LNCAP (cell line): ENCODE measurements around the gene COL18A1.

ENCODE experiments used
- TF ChIP-seq, protein P1 (sequence below): fragments of 450-650 bp; IDR thresholded peaks from 2 replicates; pipeline ENCODE4 v1.5.1; 2017; ENCODE audit warnings: mild to moderate bottlenecking

The COL18A1 gene

DNA sequence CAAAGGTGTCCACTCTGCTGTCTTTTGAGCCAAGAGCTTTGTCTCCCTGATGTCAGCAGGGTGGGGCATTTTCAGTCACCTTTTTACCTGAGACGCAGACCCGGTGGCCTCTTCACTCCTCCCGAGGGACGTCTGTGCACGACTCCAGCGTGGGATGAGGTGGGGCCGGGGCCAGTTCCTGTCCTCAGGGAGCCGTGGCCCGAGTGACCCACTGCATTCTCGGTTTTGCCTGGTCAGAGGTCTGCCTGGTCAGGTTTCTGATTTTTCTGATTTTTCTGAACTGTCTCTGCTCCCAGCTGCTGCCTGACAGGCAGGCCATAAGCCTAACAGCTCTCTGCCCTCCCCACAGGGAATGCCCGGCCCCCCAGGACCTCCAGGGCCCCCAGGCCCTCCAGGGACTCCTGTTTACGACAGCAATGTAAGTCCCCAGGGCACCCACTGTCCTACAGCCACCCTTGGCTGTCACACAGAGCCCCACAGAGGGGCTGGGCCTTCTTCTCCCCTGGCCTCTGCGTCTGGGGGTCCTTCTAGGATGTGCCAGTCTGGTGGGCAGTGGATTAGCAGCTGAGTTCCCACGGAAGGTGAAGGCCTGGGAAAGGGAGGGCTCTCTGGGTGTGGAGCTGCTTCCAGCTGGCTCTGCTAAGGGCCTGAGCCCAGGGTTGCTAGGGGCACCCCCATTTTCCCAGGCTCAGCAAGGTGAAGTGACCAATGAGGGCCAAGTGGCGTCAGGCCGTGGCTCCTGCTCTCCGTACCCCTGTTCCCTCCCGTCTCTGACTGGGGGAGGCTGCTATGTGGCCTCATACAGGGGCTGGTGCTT lies 91.4 kb downstream of the COL18A1 start:
- TF ChIP-seq, protein P1, sequence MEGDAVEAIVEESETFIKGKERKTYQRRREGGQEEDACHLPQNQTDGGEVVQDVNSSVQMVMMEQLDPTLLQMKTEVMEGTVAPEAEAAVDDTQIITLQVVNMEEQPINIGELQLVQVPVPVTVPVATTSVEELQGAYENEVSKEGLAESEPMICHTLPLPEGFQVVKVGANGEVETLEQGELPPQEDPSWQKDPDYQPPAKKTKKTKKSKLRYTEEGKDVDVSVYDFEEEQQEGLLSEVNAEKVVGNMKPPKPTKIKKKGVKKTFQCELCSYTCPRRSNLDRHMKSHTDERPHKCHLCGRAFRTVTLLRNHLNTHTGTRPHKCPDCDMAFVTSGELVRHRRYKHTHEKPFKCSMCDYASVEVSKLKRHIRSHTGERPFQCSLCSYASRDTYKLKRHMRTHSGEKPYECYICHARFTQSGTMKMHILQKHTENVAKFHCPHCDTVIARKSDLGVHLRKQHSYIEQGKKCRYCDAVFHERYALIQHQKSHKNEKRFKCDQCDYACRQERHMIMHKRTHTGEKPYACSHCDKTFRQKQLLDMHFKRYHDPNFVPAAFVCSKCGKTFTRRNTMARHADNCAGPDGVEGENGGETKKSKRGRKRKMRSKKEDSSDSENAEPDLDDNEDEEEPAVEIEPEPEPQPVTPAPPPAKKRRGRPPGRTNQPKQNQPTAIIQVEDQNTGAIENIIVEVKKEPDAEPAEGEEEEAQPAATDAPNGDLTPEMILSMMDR = no peak

DNA sequence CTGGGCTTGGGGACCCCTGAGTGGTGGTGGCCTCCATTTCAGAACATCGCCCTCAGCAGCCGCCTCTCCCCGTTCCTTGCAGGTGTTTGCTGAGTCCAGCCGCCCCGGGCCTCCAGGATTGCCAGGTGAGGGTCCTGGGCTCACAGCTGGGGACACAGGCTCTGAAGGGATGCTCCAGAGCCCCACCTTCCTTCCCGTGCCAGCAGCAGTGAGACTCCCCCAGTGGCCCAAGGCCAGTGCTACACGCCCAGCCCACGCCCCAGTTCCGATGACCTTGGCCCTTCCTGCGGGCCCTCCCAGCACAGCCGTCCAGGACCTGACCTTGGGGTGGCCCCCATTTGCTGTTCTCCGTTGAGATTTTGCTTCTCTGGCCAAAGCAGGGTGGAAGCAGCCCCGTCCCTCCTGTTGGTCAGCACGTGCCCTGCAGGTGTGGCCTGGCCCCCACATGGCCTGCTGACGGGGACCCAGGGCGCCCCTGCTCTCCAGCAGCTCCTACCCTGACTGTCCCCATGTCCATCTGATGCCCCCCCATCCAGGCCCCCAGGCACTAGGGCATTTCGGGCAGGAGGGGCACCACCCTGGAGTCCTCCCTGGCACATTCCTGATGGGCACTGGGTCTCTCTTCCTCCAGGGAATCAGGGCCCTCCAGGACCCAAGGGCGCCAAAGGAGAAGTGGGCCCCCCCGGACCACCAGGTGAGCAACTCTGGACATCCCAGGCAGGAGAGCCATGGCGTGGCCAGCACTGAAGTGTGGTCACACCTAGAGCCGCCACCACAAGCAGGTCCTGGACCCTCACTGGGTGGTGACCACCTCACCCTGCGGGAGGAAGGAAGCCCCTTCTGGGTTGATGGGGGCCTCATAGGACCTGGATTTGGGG lies 92.2 kb downstream of the COL18A1 start:
- TF ChIP-seq, protein P1 = no peak

DNA sequence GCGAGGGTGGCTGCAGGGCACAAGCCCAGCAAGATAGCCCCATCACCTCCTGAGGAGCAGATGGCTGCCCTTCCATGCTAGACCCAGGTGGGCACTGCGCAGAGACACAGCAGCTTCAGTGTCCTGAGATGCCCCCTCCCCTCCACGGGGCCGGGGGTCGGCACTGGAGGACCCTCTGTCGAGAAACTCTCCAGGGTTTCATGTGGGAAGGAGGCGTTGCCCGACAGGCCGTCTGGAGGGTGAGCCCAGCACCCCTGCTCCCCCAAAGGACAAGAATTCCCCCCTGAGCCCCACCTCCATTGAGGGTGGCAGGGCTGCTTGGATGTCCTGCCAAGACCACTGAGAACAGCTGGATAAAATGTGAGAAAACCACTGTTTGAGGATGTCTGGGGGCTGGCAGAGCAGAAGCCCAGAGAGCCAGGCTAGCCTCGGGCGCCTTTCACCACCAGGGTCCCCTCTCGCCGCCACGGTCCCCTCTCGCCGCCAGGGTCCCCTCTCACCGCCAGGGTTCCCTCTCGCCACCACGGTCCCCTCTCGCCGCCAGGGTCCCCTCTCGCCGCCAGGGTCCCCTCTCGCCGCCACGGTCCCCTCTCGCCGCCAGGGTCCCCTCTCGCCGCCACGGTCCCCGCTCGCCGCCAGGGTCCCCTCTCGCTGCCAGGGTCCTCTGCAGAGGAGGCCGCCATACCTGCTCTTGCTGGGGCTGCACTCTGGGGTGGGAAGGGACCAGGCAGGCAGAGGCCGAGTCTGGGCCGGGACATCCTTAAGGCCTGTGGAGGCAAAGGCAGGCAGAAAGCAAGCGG lies 93.1 kb downstream of the COL18A1 start:
- TF ChIP-seq, protein P1 = no peak

DNA sequence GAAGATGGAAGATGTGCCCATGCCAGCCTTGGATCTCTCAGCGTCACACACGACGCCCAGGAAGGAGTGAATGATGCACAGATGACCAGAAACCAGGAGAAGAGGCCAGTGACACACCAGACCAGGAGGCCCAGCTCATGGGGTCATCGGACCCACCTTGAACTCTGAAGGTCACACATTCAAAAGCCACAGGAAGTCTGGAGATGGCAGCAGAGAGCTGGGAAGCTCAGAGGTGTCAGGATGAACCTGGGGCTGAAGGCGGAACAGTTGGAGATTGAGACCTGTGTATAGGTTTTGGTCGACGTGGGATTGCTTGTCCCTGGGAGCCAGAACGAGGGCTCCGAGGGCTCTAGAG lies 93.7 kb downstream of the COL18A1 start:
- TF ChIP-seq, protein P1 = no peak

DNA sequence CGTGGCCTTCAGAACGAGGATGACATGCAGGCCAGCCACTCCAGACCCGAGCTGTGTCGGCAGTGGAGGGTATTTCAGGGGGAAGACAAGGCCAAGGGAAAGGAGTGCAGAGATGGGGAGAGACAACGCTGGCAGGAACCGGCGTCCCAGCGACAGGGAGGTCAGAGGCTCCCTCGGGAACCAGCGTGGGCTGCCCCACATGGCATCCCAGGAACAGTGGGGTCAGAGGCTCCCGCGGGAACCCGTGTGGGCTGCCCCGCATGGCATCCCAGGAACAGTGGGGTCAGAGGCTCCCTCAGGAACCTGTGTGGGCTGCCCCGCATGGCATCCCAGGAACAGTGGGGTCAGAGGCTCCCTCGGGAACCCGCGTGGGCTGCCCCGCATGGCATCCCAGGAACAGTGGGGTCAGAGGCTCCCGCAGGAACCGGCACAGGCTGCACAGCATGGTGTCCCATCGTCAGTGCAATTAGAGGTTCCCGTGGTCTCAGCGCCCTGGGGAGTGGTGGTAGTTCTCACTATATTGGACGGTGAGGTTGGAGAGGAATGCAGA lies 94.3 kb downstream of the COL18A1 start:
- TF ChIP-seq, protein P1 = no peak

DNA sequence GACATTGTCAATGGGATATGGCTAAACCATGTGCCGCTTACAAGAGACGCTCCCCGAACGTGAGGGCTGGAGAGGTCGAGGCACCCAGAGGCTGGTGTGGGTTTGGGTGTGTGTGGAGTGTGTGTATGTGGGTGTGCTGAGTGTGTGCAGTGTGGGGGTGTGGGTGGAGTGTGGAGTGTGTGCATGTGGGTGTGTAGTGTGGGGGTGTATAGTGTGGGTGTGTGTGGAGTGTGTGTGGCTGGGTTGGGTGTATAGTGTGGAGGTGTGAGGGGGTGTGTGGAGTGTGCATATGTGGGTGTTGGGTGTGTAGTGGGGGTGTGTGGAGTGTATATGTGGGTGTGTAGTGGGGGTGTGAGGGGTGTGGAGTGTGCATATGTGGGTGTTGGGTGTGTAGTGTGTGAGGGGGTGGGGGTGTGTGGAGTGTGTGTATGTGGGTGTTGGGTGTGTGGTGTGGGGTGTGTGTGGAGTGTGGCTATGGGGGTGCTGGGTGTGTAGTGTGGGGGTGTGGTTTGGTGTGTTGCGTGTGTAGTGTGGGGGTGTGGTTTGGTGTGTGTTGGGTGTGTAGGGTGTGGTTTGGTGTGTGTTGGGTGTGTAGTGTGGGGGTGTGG lies 95.1 kb downstream of the COL18A1 start:
- TF ChIP-seq, protein P1 = no peak

DNA sequence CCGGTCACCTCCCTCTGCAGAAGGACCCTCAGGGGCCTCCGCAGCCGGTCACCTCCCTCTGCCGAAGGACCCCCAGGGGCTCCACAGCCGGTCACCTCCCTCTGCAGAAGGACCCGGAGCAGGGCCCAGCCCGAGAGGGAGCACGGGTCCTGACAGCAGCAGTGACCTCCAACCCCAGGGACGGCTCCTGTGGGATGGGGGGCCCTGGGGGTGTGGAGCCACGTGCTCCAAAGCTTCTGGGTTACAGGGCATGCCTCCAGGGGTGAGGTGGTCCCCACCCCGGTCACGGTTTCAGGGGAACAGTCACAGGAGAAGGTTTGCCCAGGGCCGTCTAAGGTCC lies 97.0 kb downstream of the COL18A1 start:
- TF ChIP-seq, protein P1 = no peak
